Vagina (tissue), 2 donors: ENCODE measurements around the gene ITPKB.

ENCODE experiments used
- POLR2AphosphoS5 ChIP-seq, 2 donors: sonication (generic); formaldehyde crosslinking; IDR thresholded peaks; one replicate each; pipeline ENCODE4 v1.9.0; 2017; ENCODE audit warnings: antibody characterized with exemption in 2 of 2, mild to moderate bottlenecking in 2 of 2, low read depth in 1 of 2; ENCODE audit not compliant: insufficient read depth in 1 of 2
- TF ChIP-seq, protein P1 (sequence below), 3 experiments: fragments of 450-650 bp in 2 of 3; fragments of 200-600 bp in 1 of 3; sonication (generic) in 1 of 3; IDR thresholded peaks; one replicate each; pipeline ENCODE4 v1.5.1; 2017 to 2019; ENCODE audit warnings: antibody characterized with exemption in 3 of 3, mild to moderate bottlenecking in 2 of 3, moderate library complexity in 2 of 3

DNA sequence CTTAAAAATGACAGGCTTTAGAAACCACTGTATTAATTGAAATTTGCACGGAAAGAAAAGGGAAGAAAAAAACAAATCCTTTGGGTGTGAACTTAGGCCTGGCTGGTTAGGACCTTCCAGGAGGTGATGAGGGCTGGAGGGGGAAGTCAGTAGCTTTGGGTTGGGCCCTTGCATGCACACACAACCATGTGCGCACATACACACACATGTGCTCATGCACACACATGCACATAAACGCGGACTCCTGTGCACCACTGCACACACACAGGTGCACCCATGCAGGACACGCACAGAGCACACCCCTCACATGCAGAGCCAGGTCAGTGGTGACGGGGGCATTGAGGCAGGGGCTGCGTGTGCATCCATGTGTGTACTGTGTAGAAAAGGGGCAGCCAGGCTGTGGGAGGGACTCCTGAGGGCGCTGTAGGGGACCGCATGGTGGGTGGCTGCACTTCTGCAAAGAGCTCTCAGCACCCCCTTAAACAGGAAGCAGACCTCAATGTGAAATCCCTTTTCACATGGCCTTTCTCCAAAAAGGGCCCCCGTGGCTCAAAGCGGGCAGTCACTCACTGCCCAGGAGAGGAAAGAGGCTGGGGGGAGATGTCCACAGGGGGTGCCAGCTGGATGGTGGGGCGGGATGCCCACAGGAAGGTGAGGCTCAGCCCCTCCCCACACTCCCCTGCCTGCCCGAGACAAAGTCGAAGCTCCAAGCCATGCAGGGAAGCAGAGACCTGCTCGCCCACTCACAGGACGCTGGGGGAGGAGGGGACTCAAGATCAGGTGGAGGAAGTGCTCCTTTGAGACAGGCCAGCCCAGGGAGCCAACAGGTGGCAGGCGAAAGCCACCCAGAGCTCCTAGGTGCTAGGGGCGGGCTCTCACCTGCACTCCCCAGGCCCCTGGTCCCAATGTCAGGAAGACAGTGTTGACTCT lies 95.2 kb downstream of the ITPKB start:
- TF ChIP-seq, protein P1, sequence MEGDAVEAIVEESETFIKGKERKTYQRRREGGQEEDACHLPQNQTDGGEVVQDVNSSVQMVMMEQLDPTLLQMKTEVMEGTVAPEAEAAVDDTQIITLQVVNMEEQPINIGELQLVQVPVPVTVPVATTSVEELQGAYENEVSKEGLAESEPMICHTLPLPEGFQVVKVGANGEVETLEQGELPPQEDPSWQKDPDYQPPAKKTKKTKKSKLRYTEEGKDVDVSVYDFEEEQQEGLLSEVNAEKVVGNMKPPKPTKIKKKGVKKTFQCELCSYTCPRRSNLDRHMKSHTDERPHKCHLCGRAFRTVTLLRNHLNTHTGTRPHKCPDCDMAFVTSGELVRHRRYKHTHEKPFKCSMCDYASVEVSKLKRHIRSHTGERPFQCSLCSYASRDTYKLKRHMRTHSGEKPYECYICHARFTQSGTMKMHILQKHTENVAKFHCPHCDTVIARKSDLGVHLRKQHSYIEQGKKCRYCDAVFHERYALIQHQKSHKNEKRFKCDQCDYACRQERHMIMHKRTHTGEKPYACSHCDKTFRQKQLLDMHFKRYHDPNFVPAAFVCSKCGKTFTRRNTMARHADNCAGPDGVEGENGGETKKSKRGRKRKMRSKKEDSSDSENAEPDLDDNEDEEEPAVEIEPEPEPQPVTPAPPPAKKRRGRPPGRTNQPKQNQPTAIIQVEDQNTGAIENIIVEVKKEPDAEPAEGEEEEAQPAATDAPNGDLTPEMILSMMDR (IDR thresholded peaks at IDR 0.05): no peak
- no peak for TF ChIP-seq POLR2AphosphoS5 (IDR thresholded peaks at IDR 0.05; ENCODE audit: insufficient read depth in 1 of 2, low read depth in 1 of 2)
